Thymus (tissue), 11 donors: Measurements from ENCODE around the gene TAF3. TPM values are rescaled to one million over a fixed set of nuclear protein-coding genes. Genes with fewer than 3 reads are reported as not detected.

Source experiments
- DNase-seq, 9 donors: peaks; one replicate each; pipeline ENCODE4 v3.0.0-alpha.2; 2013; ENCODE audit warnings: low spot score in 9 of 9, low read depth in 6 of 9, missing footprints in 1 of 9
- H3K27ac ChIP-seq, 2 donors: one replicate each; pipeline ENCODE4 v1.5.1; 2013; ENCODE audit warnings: control low read depth in 1 of 2, low read depth in 1 of 2, low read length in 1 of 2, mild to moderate bottlenecking in 1 of 2, moderate library complexity in 1 of 2
- H3K27me3 ChIP-seq, 2 donors: one replicate each; pipeline ENCODE4 v1.5.1; 2013; ENCODE audit warnings: low read length in 1 of 2; ENCODE audit not compliant: control insufficient read depth in 2 of 2, insufficient read depth in 1 of 2
- H3K36me3 ChIP-seq, 2 donors: one replicate each; pipeline ENCODE4 v1.5.1; 2013; ENCODE audit warnings: low read length in 1 of 2, mild to moderate bottlenecking in 1 of 2, moderate library complexity in 1 of 2; ENCODE audit not compliant: control insufficient read depth in 2 of 2, insufficient read depth in 2 of 2
- H3K4me1 ChIP-seq, 2 donors: one replicate each; pipeline ENCODE4 v1.5.1; 2013; ENCODE audit warnings: low read length in 2 of 2; ENCODE audit not compliant: control insufficient read depth in 2 of 2, insufficient read depth in 2 of 2
- H3K4me3 ChIP-seq, 2 donors: one replicate each; pipeline ENCODE4 v1.5.1; 2013; ENCODE audit warnings: low read length in 2 of 2, control low read depth in 1 of 2, mild to moderate bottlenecking in 1 of 2
- H3K9me3 ChIP-seq, 2 donors: one replicate each; pipeline ENCODE4 v1.5.1; 2013; ENCODE audit warnings: low read length in 1 of 2, mild to moderate bottlenecking in 1 of 2; ENCODE audit not compliant: control insufficient read depth in 2 of 2, insufficient read depth in 1 of 2
- WGBS: extraction: QIAGEN DNeasy Blood & Tissue Kit; methylation state at CpG from one replicate; pipeline ENCODE4 v1.1.7; 2013; 5-methylcytosine and 5-hydroxymethylcytosine counted together
- polyA plus RNA-seq: library from polyadenylated mRNA; stranded (reverse); fragments of 200-250 nt; gene quantifications from one replicate; pipeline ENCODE4 v1.2.3, GENCODE V29; 2013
- total RNA-seq: library from RNA; stranded (reverse); fragments of 120-200 nt; gene quantifications from one replicate; pipeline ENCODE4 v1.2.4, GENCODE V29; 2013
- donor health status: healthy.

The TAF3 gene
- total and polyA plus RNA-seq, 2 donors: 2.2 to 5.7 TPM

GRCh38 chr10:7942859-7943258 is 124.6 kb downstream of the TAF3 start:
- Histone ChIP-seq H3K4me3 (no peak overlapping the region), H3K4me1 (no peaks in the 10 kb centered on the region), H3K27me3 (no peaks in the 10 kb centered on the region), H3K27ac (no peak overlapping the region), H3K9me3 (no peaks in the 10 kb centered on the region), H3K36me3 (no peaks in the 10 kb centered on the region)
- 97% methylated on average over 11 of the region's 11 CpGs for WGBS
- DNase-seq: no peak

GRCh38 chr10:7944215-7944480 is 125.8 kb downstream of the TAF3 start:
- no peaks in the 10 kb centered on the region for H3K27me3 ChIP-seq
- no peaks in the 10 kb centered on the region for H3K36me3 ChIP-seq
- DNase-seq: no peak
- WGBS: 94% methylated on average over 2 of the region's 2 CpGs
- H3K4me1 ChIP-seq: no peaks in the 10 kb centered on the region
- no peaks in the 10 kb centered on the region for H3K9me3 ChIP-seq
- H3K4me3 ChIP-seq: no peak overlapping the region
- H3K27ac ChIP-seq: no peak overlapping the region

- Histone ChIP-seq H3K4me3 (no peak overlapping the region), H3K27ac (no peak overlapping the region), H3K27me3 (no peaks in the 10 kb centered on the region), H3K36me3 (no peaks in the 10 kb centered on the region), H3K9me3 (no peaks in the 10 kb centered on the region), H3K4me1 (no peaks in the 10 kb centered on the region)
- DNase-seq: no peak
Observed at GRCh38 chr10:7944537-7944936, 126.2 kb downstream of the TAF3 start.

- DNase-seq: no peak
- Histone ChIP-seq H3K9me3 (no peaks in the 10 kb centered on the region), H3K4me1 (no peaks in the 10 kb centered on the region), H3K36me3 (no peaks in the 10 kb centered on the region), H3K4me3 (no peak overlapping the region), H3K27ac (no peak overlapping the region), H3K27me3 (no peaks in the 10 kb centered on the region)
- 98% methylated on average over 2 of the region's 2 CpGs for WGBS
Observed at GRCh38 chr10:7945034-7945433, 126.7 kb downstream of the TAF3 start.

GRCh38 chr10:7945469-7946187 is 127.3 kb downstream of the TAF3 start:
- no peak overlapping the region for H3K4me3 ChIP-seq
- H3K36me3 ChIP-seq: no peaks in the 10 kb centered on the region
- H3K27me3 ChIP-seq: no peaks in the 10 kb centered on the region
- DNase-seq: no peak
- 97% methylated on average over 11 of the region's 11 CpGs for WGBS
- no peak overlapping the region for H3K27ac ChIP-seq
- H3K4me1 ChIP-seq: no peaks in the 10 kb centered on the region
- H3K9me3 ChIP-seq: no peaks in the 10 kb centered on the region

GRCh38 chr10:7948371-7949000 is 130.2 kb downstream of the TAF3 start:
- Histone ChIP-seq H3K27me3 (no peaks in the 10 kb centered on the region), H3K4me3 (no peak overlapping the region), H3K36me3 (no peaks in the 10 kb centered on the region), H3K4me1 (peaks cover 0 to 3% of the 10 kb centered on the region in 2 donors), H3K9me3 (no peaks in the 10 kb centered on the region), H3K27ac (no peak overlapping the region)
- 97% methylated on average over 6 of the region's 6 CpGs for WGBS
- no peak for DNase-seq

GRCh38 chr10:7950981-7951847 is 132.9 kb downstream of the TAF3 start:
- H3K36me3 ChIP-seq: no peaks in the 10 kb centered on the region
- H3K4me3 ChIP-seq: no peak overlapping the region
- DNase-seq: no peak
- WGBS: 98% methylated on average over 9 of the region's 9 CpGs
- no peaks in the 10 kb centered on the region for H3K9me3 ChIP-seq
- H3K4me1 ChIP-seq: peaks cover 0 to 3% of the 10 kb centered on the region in 2 donors
- no peak overlapping the region for H3K27ac ChIP-seq
- H3K27me3 ChIP-seq: no peaks in the 10 kb centered on the region

- Histone ChIP-seq H3K27me3 (no peaks in the 10 kb centered on the region), H3K9me3 (no peaks in the 10 kb centered on the region), H3K4me3 (no peak overlapping the region), H3K27ac (no peak overlapping the region), H3K36me3 (no peaks in the 10 kb centered on the region), H3K4me1 (peaks cover 0 to 3% of the 10 kb centered on the region in 2 donors)
- no peak for DNase-seq
- WGBS: 96% methylated on average over 3 of the region's 3 CpGs
Observed at GRCh38 chr10:7952266-7952665, 134.0 kb downstream of the TAF3 start.

GRCh38 chr10:7953447-7953846 is 135.1 kb downstream of the TAF3 start:
- Histone ChIP-seq H3K36me3 (no peaks in the 10 kb centered on the region), H3K9me3 (no peaks in the 10 kb centered on the region), H3K4me1 (peaks cover 3 to 4% of the 10 kb centered on the region in 2 donors), H3K4me3 (no peak overlapping the region), H3K27me3 (no peaks in the 10 kb centered on the region), H3K27ac (no peak overlapping the region)
- 61% methylated on average over 4 of the region's 4 CpGs for WGBS
- DNase-seq: no peak
